H9 (cell line): ENCODE data around the gene IFT25. TPM values are rescaled to one million over a fixed set of nuclear protein-coding genes. Genes with fewer than 3 reads are reported as not detected.

ENCODE experiments used
- DNase-seq: peaks from one replicate; pipeline ENCODE4 v3.0.0-alpha.2; 2017
- H2AFZ ChIP-seq: one replicate; pipeline ENCODE4 v1.6.1; 2013; ENCODE audit warnings: mild to moderate bottlenecking, low read length, control low read depth, moderate library complexity
- H2AK5ac ChIP-seq: 2 replicates; pipeline ENCODE4 v1.6.1; 2013; ENCODE audit warnings: low read length, control low read depth, mixed read lengths; ENCODE audit not compliant: insufficient read length
- H2BK120ac ChIP-seq: one replicate; pipeline ENCODE4 v1.6.1; 2013; ENCODE audit warnings: low read depth, mild to moderate bottlenecking, low read length, control low read depth, inconsistent platforms; ENCODE audit not compliant: poor library complexity, severe bottlenecking
- H2BK12ac ChIP-seq: 2 replicates; pipeline ENCODE4 v1.6.1; 2013; ENCODE audit warnings: low read length, control low read depth, mixed read lengths, low read depth; ENCODE audit not compliant: insufficient read length
- H2BK15ac ChIP-seq: 2 replicates; pipeline ENCODE4 v1.6.1; 2013; ENCODE audit warnings: low read depth, low read length, control low read depth
- H2BK20ac ChIP-seq: one replicate; pipeline ENCODE4 v1.6.1; 2013; ENCODE audit warnings: low read depth, mild to moderate bottlenecking, low read length, control low read depth, inconsistent platforms; ENCODE audit not compliant: poor library complexity, severe bottlenecking
- H2BK5ac ChIP-seq: 2 replicates; pipeline ENCODE4 v1.6.1; 2013; ENCODE audit warnings: low read length, control low read depth, mixed read lengths; ENCODE audit not compliant: insufficient read length
- H3K14ac ChIP-seq: 2 replicates; pipeline ENCODE4 v1.6.1; 2013; ENCODE audit warnings: low read length, control low read depth; ENCODE audit not compliant: insufficient read depth
- H3K18ac ChIP-seq: 2 replicates; pipeline ENCODE4 v1.6.1; 2013; ENCODE audit warnings: low read depth, mild to moderate bottlenecking, mixed read lengths, low read length, control low read depth; ENCODE audit not compliant: insufficient read length
- H3K23ac ChIP-seq: 2 replicates; pipeline ENCODE4 v1.6.1; 2013; ENCODE audit warnings: low read length, control low read depth, mixed read lengths, low read depth; ENCODE audit not compliant: insufficient read length
- H3K23me2 ChIP-seq: 2 replicates; pipeline ENCODE4 v1.6.1; 2013; ENCODE audit warnings: low read depth, mild to moderate bottlenecking, mixed read lengths, low read length, control low read depth; ENCODE audit not compliant: insufficient read length, poor library complexity, severe bottlenecking
- H3K27ac ChIP-seq: 2 replicates; pipeline ENCODE4 v1.5.1; 2013; ENCODE audit warnings: low read length, control low read depth, mixed read lengths, low read depth; ENCODE audit not compliant: insufficient read length
- H3K27me3 ChIP-seq: 2 replicates; pipeline ENCODE4 v1.6.1; 2013; ENCODE audit warnings: low read length, control low read depth, inconsistent platforms; ENCODE audit not compliant: insufficient read depth
- H3K4ac ChIP-seq: 2 replicates; pipeline ENCODE4 v1.6.1; 2013; ENCODE audit warnings: low read depth, mild to moderate bottlenecking, control low read depth, inconsistent platforms, low read length, moderate library complexity
- H3K4me1 ChIP-seq: 2 replicates; pipeline ENCODE4 v1.6.1; 2013; ENCODE audit warnings: low read length, control low read depth, inconsistent platforms; ENCODE audit not compliant: insufficient read depth
- H3K4me2 ChIP-seq: 2 replicates; pipeline ENCODE4 v1.6.1; 2013; ENCODE audit warnings: low read length, control low read depth, mixed read lengths; ENCODE audit not compliant: insufficient read length, insufficient read depth
- H3K56ac ChIP-seq: 2 replicates; pipeline ENCODE4 v1.6.1; 2013; ENCODE audit warnings: low read depth, mild to moderate bottlenecking, mixed read lengths, low read length, control low read depth; ENCODE audit not compliant: insufficient read length
- H3K79me1 ChIP-seq: 2 replicates; pipeline ENCODE4 v1.6.1; 2013; ENCODE audit warnings: low read depth, mild to moderate bottlenecking, moderate library complexity, low read length, control low read depth, inconsistent platforms; ENCODE audit not compliant: insufficient read depth, poor library complexity, severe bottlenecking
- H3K79me2 ChIP-seq: 2 replicates; pipeline ENCODE4 v1.6.1; 2013; ENCODE audit warnings: low read length, control low read depth, inconsistent platforms; ENCODE audit not compliant: insufficient read depth
- H3K9ac ChIP-seq: 2 replicates; pipeline ENCODE4 v1.6.1; 2013; ENCODE audit warnings: low read length, control low read depth, mixed read lengths; ENCODE audit not compliant: insufficient read length; ENCODE audit errors: extremely low read depth
- H3K9me3 ChIP-seq: one replicate; pipeline ENCODE4 v1.6.1; 2013; ENCODE audit warnings: low read depth, low read length, inconsistent platforms; ENCODE audit not compliant: control insufficient read depth
- H3T11ph ChIP-seq: one replicate; pipeline ENCODE4 v1.6.1; 2013; ENCODE audit warnings: mild to moderate bottlenecking, low read length, control low read depth, inconsistent platforms
- H4K20me1 ChIP-seq: one replicate; pipeline ENCODE4 v1.6.1; 2013; ENCODE audit not compliant: control insufficient read depth, insufficient read length, insufficient read depth
- H4K5ac ChIP-seq: 2 replicates; pipeline ENCODE4 v1.6.1; 2013; ENCODE audit warnings: low read depth, mild to moderate bottlenecking, mixed read lengths, low read length, control low read depth; ENCODE audit not compliant: insufficient read length
- H4K8ac ChIP-seq: replicated peaks from 2 replicates; pipeline ENCODE4 v1.6.1; 2013; ENCODE audit warnings: low read length, control low read depth, mixed read lengths, low read depth; ENCODE audit not compliant: insufficient read length
- H4K91ac ChIP-seq: 2 replicates; pipeline ENCODE4 v1.6.1; 2013; ENCODE audit warnings: low read depth, mild to moderate bottlenecking, moderate library complexity, mixed read lengths, low read length, control low read depth; ENCODE audit not compliant: insufficient read length
- H3K27ac Mint-ChIP-seq, 3 experiments: 2 replicates in 2 of 3; 3 replicates in 1 of 3; pipeline ENCODE4 v1.8.0; 2020 to 2021; ENCODE audit warnings: mixed read lengths in 3 of 3, mild to moderate bottlenecking in 1 of 3, moderate library complexity in 1 of 3
- H3K27me3 Mint-ChIP-seq: 2 replicates; pipeline ENCODE4 v1.8.0; 2021; ENCODE audit warnings: low read depth, mild to moderate bottlenecking, moderate library complexity, mixed read lengths
- H3K36me3 Mint-ChIP-seq, 3 experiments: 2 replicates in 2 of 3; 3 replicates in 1 of 3; pipeline ENCODE4 v1.8.0; 2020 to 2021; ENCODE audit warnings: low read depth in 3 of 3, mixed read lengths in 3 of 3; ENCODE audit not compliant: insufficient read depth in 1 of 3
- H3K4me1 Mint-ChIP-seq, 2 experiments: 2 replicates each; pipeline ENCODE4 v1.8.0; 2020; ENCODE audit warnings: mixed read lengths in 2 of 2
- H3K4me3 Mint-ChIP-seq, 2 experiments: 2 replicates in 1 of 2; 3 replicates in 1 of 2; pipeline ENCODE4 v1.8.0; 2020 to 2021; ENCODE audit warnings: mild to moderate bottlenecking in 2 of 2, mixed read lengths in 2 of 2, moderate library complexity in 1 of 2
- H3K9me3 Mint-ChIP-seq, 2 experiments: 2 replicates in 1 of 2; 3 replicates in 1 of 2; pipeline ENCODE4 v1.8.0; 2020; ENCODE audit warnings: mild to moderate bottlenecking in 2 of 2, mixed read lengths in 2 of 2, moderate library complexity in 1 of 2
- CTCF ChIP-seq: fragments of 200-600 bp; sonication (generic); conservative IDR thresholded peaks from 3 replicates; pipeline ENCODE4 v1.8.0; 2021; ENCODE audit warnings: antibody characterized with exemption, mild to moderate bottlenecking
- WGBS: extraction: QIAGEN DNeasy Blood & Tissue Kit; methylation state at CpG from one replicate; pipeline ENCODE4 v1.1.7; 2013; ENCODE audit warnings: missing lambda C conversion rate, low lambda C conversion rate, mixed read lengths; ENCODE audit not compliant: insufficient read length; ENCODE audit errors: extremely low coverage; 5-methylcytosine and 5-hydroxymethylcytosine counted together
- total RNA-seq: library from RNA; stranded (reverse); gene quantifications from 2 replicates; pipeline ENCODE4 v1.2.1, GENCODE V29; 2021

The IFT25 gene
- total RNA-seq, 1 experiment from 2014 or later = 36.8 TPM

- H2BK5ac ChIP-seq = no peak overlapping the region
- H4K5ac ChIP-seq = no peak overlapping the region
- no peak overlapping the region for H2AFZ ChIP-seq
- H3K56ac ChIP-seq = no peak overlapping the region
- H4K8ac ChIP-seq = no peak overlapping the region
- H3K4me2 ChIP-seq = no peak overlapping the region
- no peaks in the 10 kb centered on the region; the same call in 1 of the 2 replicates for H3K79me2 ChIP-seq
- no peak overlapping the region for H3T11ph ChIP-seq
- peaks cover 31 to 42% of the 10 kb centered on the region in 2 experiments for H3K4me1 Mint-ChIP-seq
- peaks cover 4% of the 10 kb centered on the region; the same call in 1 of the 2 replicates for H3K4me1 ChIP-seq
- H2BK20ac ChIP-seq = no peak overlapping the region
- no peak overlapping the region for H3K18ac ChIP-seq
- H3K4ac ChIP-seq = no peak overlapping the region
- no peaks in the 10 kb centered on the region for H3K9me3 Mint-ChIP-seq
- 0 out of 5 replicates have a peak overlapping the region, but pooled peaks of 1 of the 2 experiments have one; percentile 19 for H3K4me3 Mint-ChIP-seq
- H3K36me3 Mint-ChIP-seq = peaks cover 0 to 4% (median 4%) of the 10 kb centered on the region in 3 experiments; a peak in 3 of 7 replicates
- no peak for DNase-seq
- peaks cover 13% of the 10 kb centered on the region for H3K23me2 ChIP-seq
- H3K9me3 ChIP-seq = no peaks in the 10 kb centered on the region
- H2AK5ac ChIP-seq = no peak overlapping the region
- no peak overlapping the region for H3K23ac ChIP-seq
- H3K27ac ChIP-seq = no peak overlapping the region
- H3K79me1 ChIP-seq = no peaks in the 10 kb centered on the region
- H3K27me3 ChIP-seq = no peaks in the 10 kb centered on the region
- no peak overlapping the region for H2BK15ac ChIP-seq
- H4K91ac ChIP-seq = no peak overlapping the region
- H2BK12ac ChIP-seq = no peak overlapping the region
- H2BK120ac ChIP-seq = no peak overlapping the region
- no peaks in the 10 kb centered on the region for H4K20me1 ChIP-seq
- no CpG with 5 or more reads among the region's 14 CpGs for WGBS
- H3K9ac ChIP-seq = no peak overlapping the region
- H3K27ac Mint-ChIP-seq = peak overlapping the region in 1 of 3 experiments; percentile 31; a peak in 1 of 7 replicates
- no peak for TF ChIP-seq CTCF
- H3K14ac ChIP-seq = no peak overlapping the region
- no peaks in the 10 kb centered on the region; the same call in 1 of the 2 replicates for H3K27me3 Mint-ChIP-seq
Measured at GRCh38 chr1:53943490-53944043, 1.9 kb downstream of the IFT25 start.
